ENCODE results near the gene MTFR1L. TPM values are rescaled to one million over a fixed set of nuclear protein-coding genes. Genes with fewer than 3 reads are reported as not detected.

MTFR1L gene
- polyA plus RNA-seq, 1 experiment, result 93.7 TPM

DNA sequence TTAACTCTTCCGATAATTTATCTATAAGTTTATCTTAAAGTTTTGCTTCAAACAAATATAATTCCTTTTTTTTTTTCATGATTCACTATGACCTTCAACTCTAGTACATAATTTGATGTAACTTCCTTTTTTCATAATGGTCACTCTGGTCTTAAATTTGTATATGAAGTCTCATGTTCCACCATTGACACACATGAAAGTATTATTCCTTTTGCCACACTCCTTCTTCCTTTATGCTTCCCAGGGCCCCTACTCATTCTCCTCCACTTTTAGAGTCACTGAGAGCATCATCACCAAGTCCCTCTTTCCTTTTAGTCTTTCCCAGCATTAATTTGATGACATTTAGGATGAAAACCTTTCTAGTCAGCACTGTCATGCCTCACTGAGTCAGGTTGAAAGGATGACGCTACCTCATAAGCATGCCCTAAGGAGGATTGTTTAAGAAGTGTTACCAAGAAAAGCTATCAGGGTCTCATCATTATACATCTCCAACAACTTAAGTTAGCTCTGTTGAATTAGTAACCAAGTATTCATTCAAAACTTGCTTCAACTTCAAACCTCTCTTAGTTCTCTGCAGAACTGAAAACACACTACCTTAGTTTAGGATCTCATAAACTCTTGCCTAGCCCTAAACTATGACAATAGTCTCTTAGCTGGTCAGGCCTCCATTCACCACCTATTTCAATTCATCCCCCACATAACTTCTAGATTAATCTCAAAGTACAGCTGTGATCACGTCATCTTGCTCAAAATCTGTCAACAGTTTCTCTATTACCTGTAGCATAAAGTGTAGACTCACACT is 25.0 kb downstream of the MTFR1L start:
- TF ChIP-seq, protein P1, sequence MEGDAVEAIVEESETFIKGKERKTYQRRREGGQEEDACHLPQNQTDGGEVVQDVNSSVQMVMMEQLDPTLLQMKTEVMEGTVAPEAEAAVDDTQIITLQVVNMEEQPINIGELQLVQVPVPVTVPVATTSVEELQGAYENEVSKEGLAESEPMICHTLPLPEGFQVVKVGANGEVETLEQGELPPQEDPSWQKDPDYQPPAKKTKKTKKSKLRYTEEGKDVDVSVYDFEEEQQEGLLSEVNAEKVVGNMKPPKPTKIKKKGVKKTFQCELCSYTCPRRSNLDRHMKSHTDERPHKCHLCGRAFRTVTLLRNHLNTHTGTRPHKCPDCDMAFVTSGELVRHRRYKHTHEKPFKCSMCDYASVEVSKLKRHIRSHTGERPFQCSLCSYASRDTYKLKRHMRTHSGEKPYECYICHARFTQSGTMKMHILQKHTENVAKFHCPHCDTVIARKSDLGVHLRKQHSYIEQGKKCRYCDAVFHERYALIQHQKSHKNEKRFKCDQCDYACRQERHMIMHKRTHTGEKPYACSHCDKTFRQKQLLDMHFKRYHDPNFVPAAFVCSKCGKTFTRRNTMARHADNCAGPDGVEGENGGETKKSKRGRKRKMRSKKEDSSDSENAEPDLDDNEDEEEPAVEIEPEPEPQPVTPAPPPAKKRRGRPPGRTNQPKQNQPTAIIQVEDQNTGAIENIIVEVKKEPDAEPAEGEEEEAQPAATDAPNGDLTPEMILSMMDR (IDR thresholded peaks at IDR 0.05; ENCODE audit: insufficient read depth, low read depth, low read length), result no peak
- Histone ChIP-seq H3K36me3 (ENCODE audit: control insufficient read depth, insufficient read depth, low read length) (no peaks in the 10 kb centered on the region), H3K4me3 (ENCODE audit: low read depth, low read length) (no peak overlapping the region), H3K27me3 (ENCODE audit: control insufficient read depth, insufficient read depth, low read length) (no peaks in the 10 kb centered on the region)
- CTCF ChIA-PET, result interaction anchor here (1.0 to 1.8 kb wide), 4 partner anchors 8 to 153 kb away, joined by 3 to 5 read pairs (median 4); partner anchors contain the start of gene PAFAH2
- POLR2A ChIA-PET, result no interaction called here
- no peak for DNase-seq (ENCODE audit: low read depth)

DNA sequence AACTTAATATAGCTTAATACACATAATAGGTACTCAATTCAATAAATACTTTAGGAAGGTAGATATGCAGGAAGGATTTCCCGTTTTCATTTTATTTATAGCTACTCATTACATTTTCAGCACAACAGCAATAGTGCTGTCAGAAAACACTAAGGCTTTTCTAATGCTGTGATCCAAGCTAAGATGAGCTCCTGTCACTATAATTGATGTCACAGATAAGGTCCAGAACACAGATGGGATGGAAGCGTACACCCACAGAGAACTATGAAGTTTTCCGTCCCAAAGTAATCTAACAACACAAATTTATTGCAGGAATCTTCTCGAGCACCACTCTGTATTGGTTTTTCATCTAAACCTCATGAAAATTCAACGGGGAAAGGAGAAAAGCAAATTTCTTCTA is 25.9 kb downstream of the MTFR1L start:
- Histone ChIP-seq H3K4me3 (ENCODE audit: low read depth, low read length) (no peak overlapping the region), H3K27me3 (ENCODE audit: control insufficient read depth, insufficient read depth, low read length) (no peaks in the 10 kb centered on the region), H3K36me3 (ENCODE audit: control insufficient read depth, insufficient read depth, low read length) (no peaks in the 10 kb centered on the region)
- DNase-seq (ENCODE audit: low read depth), result no peak
- ChIA-PET CTCF (interaction anchor here (1.0 to 1.8 kb wide), 4 partner anchors 9 to 152 kb away, joined by 3 to 5 read pairs (median 4); partner anchors contain the start of gene PAFAH2), POLR2A (interaction anchor here (0.6 kb wide), 1 partner anchor 24 kb away, joined by 4 read pairs; no protein-coding TSS in a partner anchor)
- TF ChIP-seq, protein P1 (IDR thresholded peaks at IDR 0.05; ENCODE audit: insufficient read depth, low read depth, low read length), result no peak

DNA sequence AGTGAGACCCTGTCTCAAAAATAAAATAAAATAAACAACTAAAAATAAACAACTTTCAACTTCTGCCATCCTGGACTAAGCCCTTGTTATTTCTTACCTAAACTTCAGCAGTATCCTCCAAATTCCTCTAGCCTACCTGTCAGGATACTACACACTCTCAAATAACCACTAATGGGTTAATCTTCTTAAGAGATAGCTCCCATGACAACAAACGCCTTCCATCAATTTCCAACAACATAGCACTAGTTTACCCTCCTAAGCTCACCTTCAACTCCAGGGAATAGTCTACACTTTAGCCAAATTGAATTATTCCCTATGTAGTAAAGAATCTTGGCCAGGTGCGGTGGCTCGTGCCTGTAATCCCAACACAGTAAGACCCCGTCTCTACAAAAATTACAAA is 28.2 kb downstream of the MTFR1L start:
- H3K4me3 ChIP-seq (ENCODE audit: low read depth, low read length), result no peak overlapping the region
- POLR2A ChIA-PET, result no interaction called here
- H3K27me3 ChIP-seq (ENCODE audit: control insufficient read depth, insufficient read depth, low read length), result no peaks in the 10 kb centered on the region
- no peak for DNase-seq (ENCODE audit: low read depth)
- H3K36me3 ChIP-seq (ENCODE audit: control insufficient read depth, insufficient read depth, low read length), result no peaks in the 10 kb centered on the region
- TF ChIP-seq, protein P1 (IDR thresholded peaks at IDR 0.05; ENCODE audit: insufficient read depth, low read depth, low read length), result no peak
- CTCF ChIA-PET, result interaction anchor here (0.8 kb wide), 1 partner anchor 8 kb away, joined by 3 read pairs; no protein-coding TSS in a partner anchor

DNA sequence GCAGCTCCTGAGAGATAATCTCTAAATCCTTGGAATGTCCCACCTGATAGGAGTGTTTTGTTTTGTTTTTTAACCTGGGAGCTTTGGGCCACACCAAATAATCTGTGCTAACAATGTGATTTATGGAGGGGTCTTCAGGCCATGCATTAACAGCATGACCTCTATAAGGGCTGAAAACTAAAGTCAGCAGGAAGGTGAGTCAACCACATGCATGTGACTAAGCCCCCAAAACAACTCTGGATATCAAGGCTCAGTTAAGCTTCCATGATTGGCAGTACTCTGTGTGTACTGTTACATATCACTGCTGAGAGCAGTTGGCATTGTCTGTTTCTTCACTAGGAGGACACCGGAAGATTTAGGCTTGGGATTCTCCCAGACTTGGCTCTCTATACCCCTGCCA is 28.8 kb downstream of the MTFR1L start:
- ChIA-PET CTCF (interaction anchor here (0.8 kb wide), 1 partner anchor 9 kb away, joined by 3 read pairs; no protein-coding TSS in a partner anchor), POLR2A (no interaction called here)
- DNase-seq (ENCODE audit: low read depth), result no peak
- no peak overlapping the region for H3K4me3 ChIP-seq (ENCODE audit: low read depth, low read length)
- no peaks in the 10 kb centered on the region for H3K36me3 ChIP-seq (ENCODE audit: control insufficient read depth, insufficient read depth, low read length)
- no peaks in the 10 kb centered on the region for H3K27me3 ChIP-seq (ENCODE audit: control insufficient read depth, insufficient read depth, low read length)
- TF ChIP-seq, protein P1 (IDR thresholded peaks at IDR 0.05; ENCODE audit: insufficient read depth, low read depth, low read length), result no peak

DNA sequence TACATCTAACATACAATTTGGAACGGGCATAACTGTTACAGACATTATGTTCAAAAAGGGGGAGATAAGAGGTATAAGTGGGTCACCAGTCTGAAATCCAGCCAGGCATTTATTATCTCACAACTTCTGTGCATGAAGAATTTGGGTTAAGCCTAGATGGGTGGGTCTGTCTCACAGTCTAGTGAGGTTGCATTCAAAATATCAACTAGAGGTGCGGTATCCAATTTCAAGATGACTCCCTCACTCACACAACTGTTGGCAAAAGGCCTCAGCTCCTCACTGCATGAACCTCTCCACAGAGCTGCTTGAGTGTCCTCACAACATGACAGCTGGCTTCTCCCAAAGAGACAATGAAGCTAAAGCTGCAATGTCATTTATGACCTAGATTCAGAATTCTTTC is 34.8 kb downstream of the MTFR1L start:
- TF ChIP-seq, protein P1 (IDR thresholded peaks at IDR 0.05; ENCODE audit: insufficient read depth, low read depth, low read length), result no peak
- Histone ChIP-seq H3K27me3 (ENCODE audit: control insufficient read depth, insufficient read depth, low read length) (no peaks in the 10 kb centered on the region), H3K36me3 (ENCODE audit: control insufficient read depth, insufficient read depth, low read length) (no peaks in the 10 kb centered on the region), H3K4me3 (ENCODE audit: low read depth, low read length) (no peak overlapping the region)
- POLR2A ChIA-PET, result no interaction called here
- CTCF ChIA-PET, result no interaction called here
- no peak for DNase-seq (ENCODE audit: low read depth)

Measured in BJ (cell line).